COLO668 (cell line): ENCODE measurements around the gene ANO7.
A peak's percentile ranks its signal among the peaks of the same experiment; 100 is the strongest.

Experiments
- DNase-seq: peaks from one replicate; lab custom pipeline; 2025; ENCODE audit not compliant: unreplicated experiment; lab: John Stamatoyannopoulos, UW

Gene ANO7

DNA sequence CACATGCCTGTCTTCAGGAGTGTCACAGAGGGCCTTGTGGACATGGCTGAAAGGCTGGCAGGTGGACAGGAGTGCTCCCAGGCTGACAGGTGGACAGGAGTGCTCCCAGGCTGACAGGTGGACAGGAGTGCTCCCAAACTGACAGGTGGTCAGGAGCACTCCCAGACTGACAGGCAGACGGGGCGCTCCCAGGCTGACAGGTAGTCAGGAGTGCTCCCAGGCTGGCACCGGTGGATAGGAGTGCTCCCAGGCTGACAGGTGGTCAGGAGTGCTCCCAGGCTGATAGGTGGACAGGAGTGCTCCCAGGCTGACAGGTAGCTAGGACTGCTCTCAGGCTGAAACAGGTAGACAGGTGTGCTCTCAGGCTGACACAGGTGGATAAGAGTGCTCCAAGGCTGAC, 16.6 kb downstream of the ANO7 start:
- no peak for DNase-seq

DNA sequence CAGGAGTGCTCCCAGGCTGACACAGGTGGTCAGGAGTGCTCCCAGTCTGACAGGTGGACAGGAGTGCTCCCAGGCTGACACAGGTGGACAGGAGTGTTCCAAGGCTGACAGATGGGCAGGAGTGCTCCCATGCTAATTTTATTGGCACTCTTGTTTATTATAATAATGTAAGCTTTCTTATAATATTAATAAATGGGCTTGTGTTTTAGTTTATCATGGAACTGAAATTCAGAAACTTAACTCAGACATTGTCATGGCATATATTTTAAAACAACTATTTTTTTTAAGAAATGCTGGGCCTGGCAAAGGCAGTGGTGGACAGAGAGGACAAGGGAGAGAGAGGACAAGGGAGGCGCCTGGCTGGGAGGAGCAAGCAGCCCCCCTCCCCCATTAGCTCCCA, 18.7 kb downstream of the ANO7 start:
- DNase-seq = no peak

DNA sequence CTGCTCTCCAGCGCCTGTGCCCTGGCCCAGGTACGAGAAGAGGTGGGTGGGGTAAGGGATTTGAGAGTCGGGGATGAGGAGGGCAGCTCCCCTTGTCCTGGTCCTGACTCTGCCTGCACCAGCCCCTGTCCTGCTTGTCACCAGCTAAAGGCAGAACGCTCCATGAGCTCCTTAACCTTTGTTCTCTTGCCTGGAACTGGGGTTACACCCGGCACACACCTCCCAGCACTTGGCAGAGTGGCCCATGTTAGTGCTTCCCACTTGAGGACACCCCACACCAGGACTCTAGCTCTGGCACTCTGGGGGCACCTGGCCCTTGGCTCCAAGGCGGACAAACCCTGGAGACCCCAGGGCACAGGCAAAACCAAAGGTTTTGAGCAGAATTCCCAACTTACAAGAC, 19.2 kb downstream of the ANO7 start:
- DNase-seq = no peak

DNA sequence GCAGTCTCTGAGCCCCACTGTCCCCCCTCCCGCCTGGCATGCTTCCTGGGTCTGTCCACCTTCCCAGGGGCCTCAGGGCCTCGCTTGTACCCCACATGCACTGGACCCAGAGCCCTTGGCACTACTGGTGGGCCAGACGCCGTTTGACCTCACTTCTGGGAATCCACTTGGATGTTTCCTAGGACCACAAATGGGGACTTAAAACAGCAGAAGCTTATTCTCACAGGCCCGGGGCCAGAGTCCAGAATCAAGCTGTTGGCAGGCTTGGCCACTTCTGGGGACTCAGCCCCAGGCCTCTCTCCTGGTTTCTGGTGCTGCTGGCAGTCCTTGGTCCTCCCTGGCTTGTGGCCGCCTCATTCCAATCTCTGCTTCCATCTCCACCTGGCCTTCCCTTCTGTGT, 19.6 kb downstream of the ANO7 start:
- DNase-seq = no peak

DNA sequence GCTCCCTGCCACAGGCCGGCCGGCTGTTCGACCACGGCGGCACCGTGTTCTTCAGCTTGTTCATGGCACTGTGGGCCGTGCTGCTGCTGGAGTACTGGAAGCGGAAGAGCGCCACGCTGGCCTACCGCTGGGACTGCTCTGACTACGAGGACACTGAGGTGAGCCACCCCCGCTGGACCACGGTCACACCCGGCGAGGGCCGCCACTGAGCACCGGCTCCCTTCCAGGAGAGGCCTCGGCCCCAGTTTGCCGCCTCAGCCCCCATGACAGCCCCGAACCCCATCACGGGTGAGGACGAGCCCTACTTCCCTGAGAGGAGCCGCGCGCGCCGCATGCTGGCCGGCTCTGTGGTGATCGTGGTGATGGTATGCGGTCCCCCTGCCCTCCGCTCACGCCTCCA, 20.8 kb downstream of the ANO7 start:
- DNase-seq = peak; percentile 39

DNA sequence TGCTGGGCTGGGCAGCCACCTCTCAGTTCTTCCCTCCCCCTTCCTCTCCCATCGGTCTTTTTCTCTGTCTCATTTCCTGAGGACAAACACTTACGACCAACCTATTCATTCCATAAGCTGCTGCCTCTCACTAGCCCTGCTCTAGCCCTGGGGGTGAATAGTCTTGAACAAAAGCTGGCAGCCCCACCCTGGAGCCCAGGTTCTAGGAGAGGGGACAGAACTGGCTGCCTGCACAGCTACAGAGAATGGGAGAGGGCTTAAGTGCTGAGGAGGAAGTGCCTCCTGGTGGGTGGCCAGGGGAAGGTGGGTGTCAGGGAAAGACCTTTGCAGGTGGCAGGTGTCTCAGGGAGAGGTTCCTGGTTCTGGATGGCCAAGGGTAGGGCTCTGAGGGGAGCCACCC, 22.8 kb downstream of the ANO7 start:
- peak; percentile 24 for DNase-seq

DNA sequence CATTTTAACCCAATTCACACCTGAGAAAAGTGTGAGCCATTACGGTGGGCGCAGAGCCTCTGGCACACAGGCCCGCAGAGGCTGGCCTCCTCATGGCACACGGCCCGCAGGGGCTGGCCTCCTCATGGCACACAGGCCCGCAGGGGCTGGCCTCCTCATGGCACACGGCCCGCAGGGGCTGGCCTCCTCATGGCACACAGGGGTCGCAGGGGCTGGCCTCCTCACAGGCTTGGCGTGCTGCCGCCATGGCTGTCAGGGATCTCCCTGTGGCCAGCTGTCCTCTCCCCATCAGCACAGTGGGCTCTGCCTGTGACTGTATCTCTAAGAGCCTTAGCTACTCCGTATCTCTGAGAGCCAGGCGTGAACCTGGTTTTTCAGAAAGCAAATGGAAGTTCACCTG, 24.6 kb downstream of the ANO7 start:
- no peak for DNase-seq

DNA sequence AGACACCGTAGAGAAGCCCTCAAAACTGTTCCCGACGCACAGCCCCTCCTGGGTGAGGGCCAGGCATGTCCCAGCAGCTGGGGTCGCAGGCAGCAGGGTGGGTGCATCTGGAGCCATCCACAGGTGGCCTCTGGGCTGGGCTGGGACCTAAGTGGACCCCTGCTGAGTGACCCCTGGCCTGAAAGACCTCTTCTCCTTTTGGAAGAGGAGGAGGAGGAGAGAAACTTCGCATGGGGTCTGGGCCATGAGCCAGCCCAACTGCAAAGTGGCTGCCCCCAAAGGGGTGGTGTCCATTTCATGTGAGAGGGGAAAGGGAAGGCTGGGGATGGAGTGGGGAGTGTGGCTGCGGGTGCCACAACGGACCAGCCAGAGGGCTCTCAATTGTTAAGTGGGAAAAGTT, 25.1 kb downstream of the ANO7 start:
- no peak for DNase-seq

DNA sequence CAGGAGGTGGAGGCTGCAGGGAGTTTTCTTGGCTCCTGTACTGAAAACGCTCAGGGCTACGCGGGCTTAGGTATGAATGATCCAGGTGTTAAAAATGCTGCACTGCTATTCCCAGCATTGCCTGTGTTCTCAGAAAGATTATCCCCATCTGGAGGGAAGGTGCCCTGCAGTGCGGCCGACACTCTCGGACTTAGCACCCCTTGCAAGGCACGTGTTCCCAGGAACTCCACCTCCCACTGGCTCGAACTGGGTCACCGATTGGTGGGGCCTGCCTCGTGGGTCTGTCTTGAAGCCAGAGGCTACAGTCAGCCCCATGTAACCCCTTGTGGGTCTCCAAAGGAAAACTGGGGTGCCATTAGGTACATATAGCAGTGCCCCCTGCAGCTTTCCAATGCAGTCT, 25.7 kb downstream of the ANO7 start:
- DNase-seq = no peak

DNA sequence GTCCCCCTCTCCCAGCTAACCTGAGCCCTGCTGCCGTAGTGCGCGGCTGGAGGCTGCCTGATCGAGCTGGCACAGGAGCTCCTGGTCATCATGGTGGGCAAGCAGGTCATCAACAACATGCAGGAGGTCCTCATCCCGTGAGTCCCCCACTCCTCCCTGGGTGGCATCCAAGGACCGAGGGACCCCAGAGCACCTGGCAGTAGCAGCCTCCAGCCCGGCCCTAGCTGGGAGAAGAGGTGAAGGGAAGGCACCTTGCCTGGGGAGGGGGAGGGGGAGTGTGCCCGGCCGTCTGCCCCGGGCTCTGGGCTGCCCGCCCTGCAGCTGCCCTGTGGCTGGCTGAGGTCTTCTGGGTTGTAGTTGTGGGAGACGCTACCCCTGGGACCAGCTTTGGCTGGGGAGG, 26.3 kb downstream of the ANO7 start:
- no peak for DNase-seq

DNA sequence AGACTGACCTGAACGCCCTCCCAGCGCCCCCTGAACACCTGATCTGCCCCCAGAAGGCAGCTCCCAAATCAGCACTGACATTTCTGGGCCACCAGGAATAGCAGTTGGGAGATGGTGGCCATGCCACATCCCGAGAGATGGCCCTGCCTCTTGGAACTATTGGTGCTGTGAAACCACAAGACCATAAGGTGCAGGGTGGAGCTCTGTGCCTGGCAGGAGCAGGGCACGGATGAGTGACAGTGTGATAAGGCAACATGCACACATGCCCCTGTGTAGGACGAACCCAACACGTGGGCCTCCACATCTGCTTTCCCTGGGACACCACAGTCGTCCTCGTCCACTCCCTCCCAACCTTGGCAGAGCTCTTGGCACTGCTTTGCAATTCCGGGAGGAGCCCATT, 26.9 kb downstream of the ANO7 start:
- DNase-seq = no peak

DNA sequence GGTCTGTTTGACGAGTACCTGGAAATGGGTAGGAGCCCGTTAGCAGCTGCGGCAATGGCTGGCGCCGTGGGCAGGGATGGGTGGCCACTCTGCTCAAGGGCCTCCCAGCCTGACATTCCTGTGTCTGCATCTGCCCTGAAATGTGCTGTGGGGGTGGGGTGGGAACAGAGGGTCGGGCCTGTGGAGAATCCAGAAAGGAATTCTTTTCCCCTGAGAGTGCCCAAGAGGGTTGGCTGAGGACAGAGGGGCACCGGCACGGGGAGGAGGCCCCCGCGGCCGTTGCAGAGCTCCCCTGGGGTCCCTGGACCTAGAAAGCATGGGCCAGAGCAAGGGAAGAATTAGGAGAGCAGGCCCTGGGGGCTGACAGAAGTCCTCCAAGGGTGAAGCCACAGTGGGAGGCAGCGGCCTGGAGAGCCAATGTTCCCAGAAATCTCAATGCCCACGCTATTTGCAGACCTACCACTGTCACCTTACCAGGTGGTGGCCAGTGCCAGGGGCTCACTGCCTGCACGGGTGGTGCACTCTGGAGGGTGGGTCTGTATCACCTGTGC, 27.8 kb downstream of the ANO7 start:
- DNase-seq = no peak

DNA sequence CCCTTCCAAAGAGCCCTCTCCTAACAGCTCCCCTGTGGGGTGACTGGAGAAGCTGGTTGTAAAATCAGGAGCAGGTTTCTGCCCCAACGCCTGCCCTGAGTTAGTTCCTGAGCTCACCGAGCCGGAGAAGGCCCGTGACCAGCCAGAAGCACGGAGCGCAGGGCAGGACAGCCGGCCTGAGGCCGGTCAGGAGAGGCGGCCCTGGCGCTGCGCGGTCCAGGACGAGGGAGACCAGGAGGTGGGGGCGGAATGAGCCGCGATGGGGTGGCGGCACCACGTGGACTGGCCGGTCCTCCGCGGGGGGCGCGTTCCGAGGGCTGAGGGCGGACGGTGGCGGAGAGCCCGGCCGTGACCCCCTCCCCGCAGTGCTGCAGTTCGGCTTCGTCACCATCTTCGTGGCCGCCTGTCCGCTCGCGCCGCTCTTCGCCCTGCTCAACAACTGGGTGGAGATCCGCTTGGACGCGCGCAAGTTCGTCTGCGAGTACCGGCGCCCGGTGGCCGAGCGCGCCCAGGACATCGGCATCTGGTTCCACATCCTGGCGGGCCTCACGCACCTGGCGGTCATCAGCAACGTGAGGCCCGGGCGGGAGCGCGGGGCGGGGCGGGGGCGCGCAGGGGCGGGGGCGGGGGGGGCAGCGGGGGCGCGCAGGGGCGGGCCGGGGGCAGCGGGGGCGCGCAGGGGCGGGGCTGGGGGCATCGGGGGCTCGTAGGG, 29.0 kb downstream of the ANO7 start:
- peak; percentile 83 for DNase-seq

DNA sequence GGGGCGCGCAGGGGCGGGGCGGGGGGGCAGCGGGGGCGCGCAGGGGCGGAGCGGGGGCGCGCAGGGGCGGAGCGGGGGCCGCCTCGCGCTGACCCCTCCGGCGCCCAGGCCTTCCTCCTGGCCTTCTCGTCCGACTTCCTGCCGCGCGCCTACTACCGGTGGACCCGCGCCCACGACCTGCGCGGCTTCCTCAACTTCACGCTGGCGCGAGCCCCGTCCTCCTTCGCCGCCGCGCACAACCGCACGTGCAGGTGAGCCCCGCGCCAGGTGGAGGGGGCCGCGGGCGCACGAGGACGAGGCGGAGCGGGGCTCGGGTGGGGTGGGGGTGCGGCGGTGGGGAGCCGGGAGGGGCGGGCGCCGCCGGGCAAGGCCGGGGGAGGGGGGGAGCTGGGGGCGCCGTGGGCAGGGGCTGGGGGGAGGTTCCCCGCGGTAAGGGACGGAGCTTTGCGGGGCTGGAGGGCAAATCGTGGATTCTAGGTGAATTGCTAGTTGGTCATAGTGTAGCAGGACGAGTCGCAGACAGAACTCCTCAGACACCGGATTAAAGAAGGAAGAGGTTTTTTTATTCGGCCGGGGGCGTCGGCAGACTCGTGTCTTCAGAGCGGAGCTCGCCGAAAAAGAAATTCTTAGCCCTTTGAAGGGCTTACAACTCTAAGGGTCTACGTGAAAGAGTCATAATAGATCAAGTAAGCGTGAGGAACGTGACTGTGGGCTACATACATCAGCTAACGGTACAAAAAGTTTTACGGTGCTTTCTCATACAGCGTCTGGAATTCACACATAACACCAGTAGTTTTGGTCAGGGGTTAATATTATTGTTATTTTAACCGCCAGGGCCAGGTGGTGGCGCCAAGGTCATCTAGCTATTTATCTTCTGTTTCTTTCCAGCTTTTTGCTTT, 29.9 kb downstream of the ANO7 start:
- peak; percentile 62 for DNase-seq

DNA sequence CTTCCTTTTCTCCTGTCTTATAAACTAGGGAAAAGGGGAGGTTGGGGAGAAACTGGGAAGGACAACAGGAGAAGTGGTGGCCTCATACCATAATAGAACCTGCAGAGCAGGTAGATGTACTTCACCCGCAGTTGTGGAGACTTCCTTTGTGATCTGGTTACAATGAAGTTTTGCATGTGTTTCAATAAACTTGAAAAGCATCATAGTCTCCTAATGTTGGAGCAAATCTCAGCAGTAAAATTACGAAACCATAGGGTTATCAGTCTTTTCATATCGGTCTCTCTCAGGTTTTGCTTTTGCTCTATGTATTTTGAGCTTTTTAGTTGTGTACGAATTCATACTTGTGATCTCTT, 30.5 kb downstream of the ANO7 start:
- DNase-seq = no peak

DNA sequence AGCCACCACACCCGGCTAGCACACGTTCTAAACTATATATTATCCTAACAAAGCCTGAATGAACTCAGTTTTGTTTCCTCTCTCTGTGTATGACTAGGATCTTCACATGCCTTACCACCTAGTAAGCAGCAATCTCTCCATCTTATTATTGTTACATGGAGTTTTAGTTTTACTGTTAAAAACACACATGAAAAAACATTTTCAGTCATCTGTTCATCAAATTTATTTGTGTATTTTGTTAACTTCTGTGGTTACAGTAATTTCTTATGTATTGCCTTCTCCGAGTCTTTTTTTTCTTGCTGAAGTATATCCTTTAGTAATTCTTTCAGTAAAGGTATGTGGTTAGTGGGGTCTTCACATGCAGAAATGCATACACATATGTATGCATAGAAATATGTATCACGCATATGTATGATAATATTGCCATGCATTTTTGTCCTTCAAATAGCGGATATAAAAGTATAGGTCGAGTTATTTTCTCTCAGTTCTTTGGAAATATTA, 31.4 kb downstream of the ANO7 start:
- DNase-seq = no peak

DNA sequence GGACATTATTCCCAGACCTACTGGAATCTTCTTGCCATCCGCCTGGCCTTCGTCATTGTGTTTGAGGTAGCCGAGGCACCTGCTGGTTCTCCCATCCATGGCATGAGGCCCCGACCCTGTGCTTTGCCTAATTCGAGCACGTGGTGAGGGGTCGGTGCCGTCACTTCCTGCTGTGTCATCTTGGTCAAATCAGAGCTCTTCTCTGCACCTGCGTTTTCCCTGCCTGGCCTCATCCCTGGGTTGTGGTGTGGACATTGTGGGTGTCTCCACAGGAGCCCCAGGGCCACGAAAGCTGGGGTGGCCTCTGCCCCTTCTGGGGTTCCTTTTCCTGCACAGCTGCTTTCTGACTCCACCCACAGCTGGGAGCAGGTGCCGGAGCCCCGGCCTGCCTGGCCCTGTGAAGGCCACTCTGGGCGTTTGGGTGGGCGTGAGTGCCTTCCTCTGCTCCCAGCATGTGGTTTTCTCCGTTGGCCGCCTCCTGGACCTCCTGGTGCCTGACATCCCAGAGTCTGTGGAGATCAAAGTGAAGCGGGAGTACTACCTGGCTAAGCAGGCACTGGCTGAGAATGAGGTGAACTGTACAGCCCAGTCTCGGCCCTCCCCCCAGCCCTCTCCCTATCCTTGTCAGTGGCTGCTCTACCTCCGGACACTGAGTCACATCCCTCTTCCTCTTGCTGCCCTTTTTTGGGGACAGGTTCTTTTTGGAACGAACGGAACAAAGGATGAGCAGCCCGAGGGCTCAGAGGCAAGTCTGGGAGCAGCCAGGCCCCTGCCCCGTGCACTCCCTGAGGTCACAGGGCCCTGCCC, 34.9 kb downstream of the ANO7 start:
- no peak for DNase-seq

DNA sequence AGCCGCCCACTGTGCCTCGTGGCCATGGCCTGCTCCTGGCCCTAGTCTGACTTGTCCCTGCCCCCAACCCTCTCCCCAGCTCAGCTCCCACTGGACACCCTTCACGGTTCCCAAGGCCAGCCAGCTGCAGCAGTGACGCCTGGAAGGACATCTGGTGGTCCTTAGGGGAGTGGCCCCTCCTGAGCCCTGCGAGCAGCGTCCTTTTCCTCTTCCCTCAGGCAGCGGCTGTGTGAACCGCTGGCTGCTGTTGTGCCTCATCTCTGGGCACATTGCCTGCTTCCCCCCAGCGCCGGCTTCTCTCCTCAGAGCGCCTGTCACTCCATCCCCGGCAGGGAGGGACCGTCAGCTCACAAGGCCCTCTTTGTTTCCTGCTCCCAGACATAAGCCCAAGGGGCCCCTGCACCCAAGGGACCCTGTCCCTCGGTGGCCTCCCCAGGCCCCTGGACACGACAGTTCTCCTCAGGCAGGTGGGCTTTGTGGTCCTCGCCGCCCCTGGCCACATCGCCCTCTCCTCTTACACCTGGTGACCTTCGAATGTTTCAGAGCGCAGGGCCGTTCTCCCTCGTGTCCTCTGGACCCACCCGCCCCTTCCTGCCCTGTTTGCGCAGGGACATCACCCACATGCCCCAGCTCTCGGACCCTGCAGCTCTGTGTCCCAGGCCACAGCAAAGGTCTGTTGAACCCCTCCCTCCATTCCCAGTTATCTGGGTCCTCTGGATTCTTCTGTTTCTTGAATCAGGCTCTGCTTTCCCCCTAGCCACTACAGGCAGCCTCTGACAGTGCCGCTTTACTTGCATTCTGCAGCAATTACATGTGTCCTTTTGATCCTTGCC, 35.8 kb downstream of the ANO7 start:
- no peak for DNase-seq

DNA sequence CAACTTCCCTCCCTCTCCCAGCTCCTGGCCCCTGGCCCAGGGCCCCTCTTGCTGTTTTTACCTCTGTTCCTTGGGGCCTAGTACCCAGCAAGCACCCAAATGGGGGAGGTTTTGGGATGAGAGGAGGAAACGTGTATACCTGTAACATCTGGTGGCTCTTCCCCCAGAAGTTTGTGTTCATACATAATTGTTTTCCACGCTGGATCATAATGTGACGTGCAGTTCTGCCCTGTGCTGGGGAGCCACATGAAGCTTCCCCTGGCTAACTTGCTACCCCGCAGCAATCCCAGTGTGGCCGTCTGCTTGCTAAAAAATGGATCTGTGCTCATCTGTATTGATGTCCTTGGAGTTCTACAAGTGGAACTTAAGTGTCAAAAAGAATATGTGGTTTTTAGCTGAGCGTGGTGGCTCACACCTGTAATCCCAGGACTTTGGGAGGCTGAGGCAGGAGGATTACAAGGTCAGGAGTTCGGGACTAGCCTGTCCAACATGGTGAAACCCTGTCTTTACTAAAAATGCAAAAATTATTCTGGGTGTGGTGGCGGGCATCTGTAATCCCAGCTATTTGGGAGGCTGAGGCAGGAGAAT, 36.5 kb downstream of the ANO7 start:
- no peak for DNase-seq

DNA sequence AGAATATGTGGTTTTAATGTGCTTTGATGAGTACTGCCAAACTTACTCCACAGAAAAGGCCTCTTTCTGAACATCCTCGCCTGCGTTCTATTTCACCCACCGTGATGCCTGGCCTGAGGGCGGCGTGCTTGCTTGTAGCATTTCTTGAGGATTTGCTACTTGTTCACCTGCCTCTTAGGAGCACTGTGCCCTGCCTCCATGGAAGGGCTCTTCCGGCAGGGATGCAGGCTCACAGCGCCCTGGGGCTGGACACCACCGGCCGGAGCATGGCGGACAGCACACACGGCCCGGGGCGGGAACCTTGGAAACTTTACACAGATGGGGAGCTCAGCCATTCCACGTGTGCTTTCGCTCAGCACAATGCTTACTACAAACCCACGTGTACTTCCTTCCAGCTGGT, 37.1 kb downstream of the ANO7 start:
- no peak for DNase-seq
